T-helper 1 cell treated with Interleukin-12 subunit alpha and Interleukin-12 subunit beta and Interleukin-4 antibody, amounts not matched to agents 30 ng/mL and 1 ng/mL, for 36 hours (primary cell): ENCODE measurements around the gene RIC8A. TPM values are rescaled to one million over a fixed set of nuclear protein-coding genes. Genes with fewer than 3 reads are reported as not detected.
"Not testable (repeated sequence)": the region's sequence is repeated elsewhere in the genome, so short reads cannot be mapped to it uniquely, and the experiment has no call there.

Source experiments
- intact Hi-C: fragments of 100-400 bp; cut with micrococcal nuclease; formaldehyde crosslinking; loops from one replicate; pipeline ENCODE4 v1.15.1; 2024
- total RNA-seq: library from RNA; stranded (reverse); gene quantifications from 2 replicates; pipeline ENCODE4 v1.2.3, GENCODE V29; 2022

RIC8A gene
- 114 and 127 TPM in 2 replicates for total RNA-seq

DNA sequence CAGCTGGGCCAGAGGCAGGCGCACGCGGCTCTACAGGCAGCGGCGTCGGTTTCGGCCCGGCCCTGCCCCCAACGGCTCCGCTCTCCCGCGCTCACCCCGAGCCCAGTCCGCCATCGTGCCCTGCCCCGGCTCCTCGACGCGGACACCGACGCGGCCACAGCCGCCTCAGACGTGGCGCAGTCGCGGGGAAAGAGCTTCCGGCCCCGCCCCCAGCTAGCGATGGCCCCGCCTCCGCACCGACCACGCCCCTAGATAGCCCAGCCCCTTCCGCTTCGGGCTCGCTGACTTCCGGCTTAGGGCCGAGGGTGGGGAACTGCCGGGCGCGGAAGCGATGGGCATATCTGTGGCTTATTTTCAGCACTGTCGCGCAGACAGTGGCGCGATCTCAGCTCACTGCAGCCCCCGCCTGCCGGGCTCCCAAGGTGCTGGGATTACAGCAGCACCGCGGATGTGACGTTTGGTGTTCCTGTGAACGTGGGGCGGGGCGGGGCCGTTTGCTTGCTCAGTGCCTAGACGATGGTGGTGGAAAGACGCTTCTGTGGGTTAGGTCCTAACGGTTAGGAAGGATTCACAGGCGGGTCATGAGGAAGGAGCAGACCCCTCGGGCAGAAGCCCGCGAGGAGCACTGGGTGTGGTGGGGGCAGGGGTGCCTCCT lies at the start of gene RIC8A, which contains the start of gene BET1L:
RIC8A (plus strand) TSS at position 501 of the 655 bp plus-strand sequence. CDS start 1,147 bp downstream, outside the sequence.
BET1L (minus strand) TSS at position 192 of the 655 bp plus-strand sequence; CDS start at position 114, 78 bp downstream.
- intact Hi-C loops: loop anchor here (1.0 to 5.0 kb wide), 13 partner anchors 29 to 1645 kb away; partner anchors contain the start of genes LSP1, PGGHG, PSMD13 and PTDSS2

DNA sequence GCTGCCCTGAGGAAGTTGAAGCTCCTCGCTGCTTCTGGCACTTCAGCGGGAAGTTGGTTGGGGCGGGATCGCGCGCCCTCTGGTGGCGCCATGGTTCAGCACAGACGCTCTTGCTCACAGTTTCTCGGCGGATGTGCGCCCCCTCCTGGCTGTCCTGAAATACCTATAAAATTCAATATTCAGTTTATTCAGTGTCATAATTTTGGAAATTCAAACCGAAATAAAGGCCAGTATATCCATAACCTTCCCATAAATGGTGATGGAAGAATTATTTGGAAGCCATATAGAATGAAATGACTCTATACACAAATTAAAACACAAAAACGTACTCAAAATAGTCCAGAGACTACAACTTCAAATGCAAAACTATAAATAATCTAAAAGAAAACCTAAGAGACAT lies 27.3 kb upstream of the RIC8A start:
- intact Hi-C loops: not testable (repeated sequence)

DNA sequence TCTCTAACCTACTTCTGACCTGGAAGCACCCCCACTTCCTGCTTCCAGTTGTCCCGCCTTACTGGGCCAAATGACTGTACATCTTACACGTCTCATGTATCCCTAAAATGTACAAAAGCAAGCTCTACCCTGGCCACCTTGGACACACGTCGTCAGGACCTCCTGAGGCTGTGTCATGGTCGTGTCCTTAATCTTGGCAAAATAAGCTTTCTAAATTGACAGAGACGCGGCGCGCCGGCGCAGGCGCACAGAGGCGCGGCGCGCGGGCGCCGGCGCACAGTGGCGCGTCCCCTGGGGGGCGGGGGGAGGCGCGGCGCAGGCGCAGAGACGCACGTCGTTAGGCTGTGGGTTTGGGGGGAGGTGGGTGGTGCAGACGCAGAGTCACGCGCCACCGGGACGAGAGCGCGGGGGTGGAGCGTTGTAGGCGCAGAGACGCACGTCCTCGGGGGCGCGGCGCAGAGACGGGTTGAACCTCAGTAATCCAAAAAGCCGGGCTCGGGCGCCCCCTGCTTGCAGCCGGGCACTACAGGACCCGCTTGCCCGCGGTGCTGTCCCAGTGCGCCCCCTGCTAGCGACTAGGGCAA lies 18.2 kb upstream of the RIC8A start:
- intact Hi-C loops: not testable (repeated sequence)

DNA sequence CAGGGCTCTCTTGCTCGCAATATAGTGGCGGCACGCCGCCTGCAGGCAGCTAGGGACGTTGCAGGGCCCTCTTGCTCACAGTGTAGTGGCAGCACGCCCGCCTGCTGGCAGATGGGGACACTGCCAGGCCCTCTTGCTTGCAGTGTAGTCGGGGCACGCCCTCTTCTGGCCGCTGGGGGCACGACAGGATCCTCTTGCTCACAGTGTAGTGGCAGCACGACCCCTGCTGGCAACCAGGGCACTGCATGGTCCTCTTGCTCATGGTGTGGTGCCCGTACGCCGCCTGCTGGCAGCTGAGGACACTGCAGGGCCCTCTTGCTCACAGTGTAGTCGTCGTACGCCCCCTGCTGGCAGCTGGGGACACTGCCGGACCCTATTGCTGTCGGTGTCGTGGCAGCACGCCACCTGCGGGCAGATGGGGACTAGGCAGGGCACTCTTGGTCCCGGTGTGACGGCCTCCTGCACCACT lies 17.6 kb upstream of the RIC8A start:
- intact Hi-C loops: not testable (repeated sequence)

DNA sequence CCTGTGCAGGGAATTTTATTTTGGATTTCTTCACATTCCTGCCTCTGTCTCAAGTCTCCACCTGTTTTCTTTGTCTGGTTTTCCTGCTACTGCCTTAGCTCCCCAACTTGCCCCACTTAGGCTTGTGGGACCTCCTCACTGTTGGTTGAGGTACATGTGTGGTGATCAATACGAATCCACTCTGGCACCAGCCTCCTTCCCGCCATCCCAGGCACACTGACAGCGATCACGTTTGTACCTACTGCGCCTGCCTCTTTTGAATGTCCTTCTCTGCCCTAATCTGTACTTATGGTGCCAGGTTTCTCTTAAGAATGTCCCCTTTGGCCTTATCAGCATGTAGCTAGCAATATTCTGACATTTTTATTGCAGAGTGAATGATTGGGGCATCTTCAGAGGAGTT lies 17.0 kb upstream of the RIC8A start:
- intact Hi-C loops: not testable (repeated sequence)

DNA sequence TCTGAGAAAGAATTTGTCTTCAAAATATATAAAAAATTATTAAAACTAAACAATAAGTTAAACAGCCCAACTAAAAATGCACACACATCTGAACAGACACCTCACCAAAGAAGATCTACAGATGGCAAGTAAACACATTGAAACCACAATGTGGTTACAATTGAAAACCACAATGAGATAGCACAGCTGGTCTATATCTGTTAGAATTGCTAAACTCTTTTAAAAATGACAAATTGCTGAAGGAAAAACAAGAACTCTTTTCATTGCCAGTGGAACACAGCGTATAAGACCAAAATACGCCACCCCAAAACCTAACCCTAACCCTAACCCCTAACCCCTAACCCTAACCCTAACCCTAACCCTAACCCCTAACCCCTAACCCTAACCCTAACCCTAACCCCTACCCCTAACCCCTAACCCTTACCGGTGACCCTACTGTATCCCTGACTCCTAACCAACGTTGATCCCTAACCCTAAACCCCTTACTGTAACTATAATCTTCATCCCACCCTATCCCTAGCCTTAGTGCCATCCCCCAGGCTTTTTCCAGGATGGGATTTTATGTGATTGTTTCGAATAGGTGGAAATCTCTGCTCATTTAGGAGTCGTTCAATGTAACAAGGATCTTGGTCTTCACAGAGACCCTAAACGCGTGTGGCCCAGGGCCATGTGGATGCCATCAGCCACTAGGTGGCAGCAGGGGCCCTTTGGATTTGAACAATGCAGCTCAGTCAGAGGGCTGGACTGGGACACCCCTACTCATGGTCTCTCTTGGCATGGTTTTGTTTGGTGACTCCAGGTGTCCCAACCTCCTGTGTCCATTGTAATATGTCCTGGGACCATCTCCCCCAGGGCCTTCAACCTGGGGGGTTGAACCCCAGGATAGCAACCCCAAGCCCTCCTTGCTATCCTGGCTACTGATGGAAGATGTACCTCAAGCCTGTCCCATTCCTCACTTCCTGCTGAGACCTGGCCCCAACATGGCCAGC lies 15.7 kb upstream of the RIC8A start:
- intact Hi-C loops: not testable (repeated sequence)

DNA sequence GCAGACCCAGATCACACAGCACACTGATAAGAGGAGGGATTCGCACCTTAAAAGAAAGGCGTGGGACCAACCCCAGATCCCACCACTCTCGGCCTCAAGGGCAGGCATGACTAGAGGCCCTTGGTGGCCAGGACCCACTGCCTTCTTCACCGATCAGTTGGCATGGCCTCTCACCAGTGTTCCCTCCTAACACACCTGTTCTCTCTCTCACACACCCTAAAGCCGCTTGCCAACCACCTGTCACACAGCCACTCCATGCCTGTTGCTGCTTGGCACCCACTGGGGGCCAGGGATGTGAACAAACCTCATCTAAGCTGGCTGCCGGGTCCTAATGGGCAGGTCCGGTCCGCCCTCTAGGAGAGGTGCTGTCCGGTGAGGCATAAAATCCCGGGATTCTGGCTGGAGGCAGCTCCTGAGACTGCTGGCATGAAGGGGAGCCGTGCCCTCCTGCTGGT lies 14.8 kb upstream of the RIC8A start, which contains the start of gene SCGB1C1:
SCGB1C1 (plus strand) TSS at position 405 of the 455 bp plus-strand sequence; CDS start at position 427, 22 bp downstream.
- intact Hi-C loops: not testable (repeated sequence)

DNA sequence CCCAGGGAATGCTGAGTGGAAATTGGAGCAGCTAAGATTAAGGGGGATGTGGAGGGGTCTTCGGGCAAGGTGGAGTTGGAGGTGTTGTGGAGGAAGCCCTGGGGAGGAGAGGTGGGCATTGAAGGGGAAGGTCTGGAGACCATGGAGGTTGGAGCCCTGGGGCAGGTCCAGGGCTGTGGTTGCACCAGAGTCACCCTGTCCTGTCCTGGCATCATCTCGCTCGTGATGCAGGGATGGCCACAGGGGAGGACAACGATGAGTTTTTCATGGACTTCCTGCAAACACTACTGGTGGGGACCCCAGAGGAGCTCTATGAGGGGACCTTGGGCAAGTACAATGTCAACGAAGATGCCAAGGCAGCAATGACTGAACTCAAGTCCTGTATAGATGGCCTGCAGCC lies 14.0 kb upstream of the RIC8A start:
- intact Hi-C loops: not testable (repeated sequence)

DNA sequence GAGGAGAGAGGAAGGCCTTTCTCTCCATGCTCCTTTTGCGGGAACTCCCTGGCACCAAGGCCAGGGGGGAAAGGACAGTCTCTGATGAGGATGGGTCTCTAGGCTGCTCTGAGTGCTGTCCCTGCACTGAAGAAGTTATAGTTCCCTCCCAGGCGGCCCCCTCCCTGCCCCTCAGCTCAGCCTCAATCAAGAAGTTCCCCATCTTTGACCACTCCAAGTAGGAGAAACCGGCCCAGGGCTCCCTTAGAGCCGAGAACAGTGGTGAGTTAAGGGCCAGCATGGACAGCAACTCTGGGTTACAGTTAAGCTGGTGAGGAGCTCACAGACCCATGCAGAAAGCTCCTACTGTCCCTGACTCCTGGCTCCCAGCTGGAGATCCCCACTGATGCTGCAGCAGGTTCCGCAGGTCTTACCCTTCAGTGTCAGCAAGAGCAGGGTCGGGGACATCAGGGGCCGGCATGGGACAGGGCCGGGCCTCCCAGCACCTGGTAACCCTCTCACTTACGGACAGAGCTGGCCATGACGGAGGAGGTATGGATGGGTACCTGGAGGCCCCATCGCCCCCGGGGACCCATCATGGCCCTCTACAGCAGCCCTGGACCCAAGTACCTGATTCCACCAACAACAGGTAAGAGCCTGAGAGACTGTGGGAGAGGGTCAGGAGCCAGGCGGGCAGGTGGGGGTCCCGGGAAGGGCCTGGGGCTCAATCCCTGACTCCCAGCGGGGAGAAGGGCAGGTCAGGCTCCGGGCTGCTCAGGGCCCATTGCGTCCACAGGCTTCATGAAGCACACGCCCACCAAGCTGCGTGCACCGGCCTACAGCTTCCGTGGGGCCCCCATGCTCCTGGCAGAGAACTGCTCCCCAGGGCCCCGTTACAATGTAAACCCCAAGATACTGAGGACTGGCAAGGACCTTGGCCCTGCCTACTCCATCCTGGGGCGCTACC lies 10.4 kb upstream of the RIC8A start:
- intact Hi-C loops: no loop called here

DNA sequence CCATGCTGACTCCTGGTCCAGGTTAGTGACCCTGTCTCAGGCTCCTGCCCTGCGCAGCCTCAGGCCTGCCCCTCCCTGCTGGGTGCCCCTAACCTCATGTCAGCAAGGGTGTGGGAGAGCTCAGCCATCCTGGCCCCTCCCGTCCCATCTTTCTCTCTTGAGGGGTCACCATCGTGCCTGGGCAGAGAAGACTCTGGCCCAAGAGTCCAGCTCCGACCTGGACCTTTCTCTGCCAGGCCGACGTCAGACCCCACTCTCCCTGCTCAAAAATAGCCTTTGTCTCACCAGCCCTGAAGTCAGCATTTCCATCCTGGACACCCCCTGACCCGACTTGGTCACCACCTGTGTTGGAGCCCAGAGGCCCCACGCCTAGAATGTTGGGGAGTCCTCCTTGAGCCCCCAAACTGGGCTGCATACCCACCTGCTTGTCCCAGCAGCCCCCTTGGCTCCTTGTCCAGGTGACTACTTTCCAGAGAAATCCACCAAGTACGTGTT lies 9.7 kb upstream of the RIC8A start:
- intact Hi-C loops: no loop called here

DNA sequence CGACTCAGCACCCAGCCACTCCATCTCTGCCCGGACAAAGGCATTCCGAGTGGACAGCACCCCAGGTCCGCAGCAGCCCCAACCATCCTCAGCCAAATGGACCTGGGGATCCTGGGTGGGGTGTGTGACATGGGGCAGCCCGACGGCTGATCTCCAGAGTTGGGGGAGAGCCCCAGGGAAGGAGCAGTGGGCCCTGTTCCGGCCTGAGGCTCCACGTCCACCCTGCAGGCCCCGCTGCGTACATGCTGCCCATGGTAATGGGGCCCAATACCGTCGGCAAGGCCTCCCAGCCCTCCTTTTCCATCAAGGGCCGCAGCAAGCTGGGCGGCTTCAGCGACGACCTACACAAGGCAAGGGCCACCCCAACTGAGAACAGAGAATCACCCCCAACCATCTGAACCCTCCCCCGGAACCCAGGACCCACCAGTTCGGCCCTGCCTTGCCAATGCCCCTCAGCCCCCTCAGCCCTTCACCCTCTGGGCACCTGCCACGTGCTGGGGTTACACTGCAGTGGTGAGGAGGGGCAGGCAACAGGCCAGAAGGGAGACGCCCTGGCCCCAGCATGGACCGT lies 9.2 kb upstream of the RIC8A start:
- intact Hi-C loops: no loop called here

DNA sequence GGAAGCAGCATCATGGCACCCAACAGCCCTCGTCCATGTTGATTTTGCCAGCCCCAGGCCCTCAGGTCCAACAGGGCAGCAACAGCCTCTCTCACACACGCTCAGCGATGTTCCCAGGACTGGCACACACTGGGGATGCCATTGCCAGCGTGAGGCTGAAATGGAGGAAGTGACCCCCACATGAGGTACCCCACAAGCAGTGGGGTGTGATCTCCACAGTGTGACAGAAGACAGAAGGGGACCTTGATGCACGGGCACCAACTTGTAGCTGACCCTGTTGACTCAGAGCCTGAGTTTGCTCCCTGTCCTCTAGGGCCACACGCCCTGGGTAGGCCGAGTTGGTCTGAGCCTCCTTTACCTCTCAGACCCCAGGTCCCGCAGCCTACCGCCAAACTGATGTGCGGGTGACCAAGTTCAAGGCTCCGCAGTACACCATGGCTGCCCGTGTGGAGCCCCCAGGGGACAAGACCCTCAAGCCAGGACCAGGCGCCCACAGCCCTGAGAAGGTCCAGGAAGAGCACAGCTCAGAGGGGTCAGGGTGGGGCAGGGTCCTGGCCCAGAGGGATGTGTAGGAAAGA lies 8.4 kb upstream of the RIC8A start:
- intact Hi-C loops: no loop called here

DNA sequence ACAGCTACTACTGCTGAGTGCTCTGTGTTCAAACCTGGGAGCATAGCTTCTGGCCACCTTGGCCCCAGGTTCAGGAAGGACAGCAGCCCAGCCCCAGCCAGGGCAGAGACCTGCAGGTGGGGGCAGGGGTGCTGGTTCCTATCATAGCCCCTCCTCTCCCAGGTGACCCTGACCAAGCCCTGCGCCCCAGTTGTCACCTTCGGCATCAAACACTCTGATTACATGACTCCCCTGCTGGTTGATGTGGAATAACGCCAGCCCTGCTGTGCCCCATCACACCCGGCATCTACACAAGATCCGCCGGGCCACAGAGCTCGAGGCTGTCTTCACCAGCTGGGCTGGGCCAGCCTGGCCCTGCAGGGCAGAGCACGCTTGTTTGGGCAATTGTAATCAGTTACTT lies 7.7 kb upstream of the RIC8A start:
- intact Hi-C loops: no loop called here

DNA sequence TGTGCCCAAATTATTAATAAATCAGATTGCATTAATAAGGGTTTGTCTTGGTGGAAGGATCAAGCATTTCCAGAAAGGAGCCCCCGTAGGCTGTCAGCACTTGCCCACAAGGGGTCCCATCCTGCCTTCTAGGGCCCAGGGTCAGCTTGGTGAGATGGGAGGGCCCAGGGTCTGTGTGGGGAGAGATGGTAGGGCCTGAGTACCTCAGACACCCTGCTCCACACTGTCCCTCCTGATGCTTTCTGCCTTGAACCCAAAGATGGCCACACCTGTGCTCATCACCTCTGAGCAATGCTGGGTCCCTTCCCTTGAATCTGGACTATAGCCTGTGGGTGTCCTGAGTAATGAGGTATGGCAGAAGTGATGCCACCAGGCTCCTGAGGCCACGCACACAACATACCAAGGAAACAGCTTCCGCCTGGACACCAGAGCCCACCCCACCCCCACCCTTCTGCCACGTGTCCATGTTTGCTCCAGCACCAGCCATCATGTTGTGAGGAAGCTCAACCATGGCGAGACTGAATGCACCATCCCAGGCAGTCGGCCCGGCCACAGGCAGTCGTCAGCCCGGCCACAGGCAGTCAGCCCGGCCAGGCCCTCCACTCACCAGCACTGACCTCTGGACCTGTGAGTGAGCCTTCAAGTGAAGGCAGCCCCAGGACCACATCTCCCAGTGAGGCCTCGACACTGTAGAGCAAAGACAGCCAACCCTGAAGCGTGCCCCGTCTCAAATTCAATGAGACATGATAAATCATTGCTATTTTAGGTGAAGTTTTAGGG lies 7.1 kb upstream of the RIC8A start:
- intact Hi-C loops: no loop called here

DNA sequence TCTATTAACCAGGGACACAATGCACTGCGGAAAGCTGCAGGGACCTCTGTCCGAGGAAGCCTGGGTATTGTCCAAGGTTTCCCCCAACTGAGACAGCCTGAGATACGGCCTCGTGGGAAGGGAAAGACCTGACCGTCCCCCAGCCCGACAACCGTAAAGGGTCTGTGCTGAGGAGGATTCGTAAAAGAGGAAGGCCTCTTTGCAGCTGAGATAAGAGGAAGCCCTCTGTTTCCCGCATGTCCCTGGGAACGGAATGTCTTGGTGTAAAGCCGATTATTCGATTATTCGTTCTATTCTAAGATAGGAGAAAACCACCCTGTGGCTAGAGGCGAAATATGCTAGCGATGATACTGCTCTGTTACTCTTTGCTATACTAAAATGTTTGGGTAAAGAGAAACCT lies 5.5 kb upstream of the RIC8A start:
- intact Hi-C loops: no loop called here

DNA sequence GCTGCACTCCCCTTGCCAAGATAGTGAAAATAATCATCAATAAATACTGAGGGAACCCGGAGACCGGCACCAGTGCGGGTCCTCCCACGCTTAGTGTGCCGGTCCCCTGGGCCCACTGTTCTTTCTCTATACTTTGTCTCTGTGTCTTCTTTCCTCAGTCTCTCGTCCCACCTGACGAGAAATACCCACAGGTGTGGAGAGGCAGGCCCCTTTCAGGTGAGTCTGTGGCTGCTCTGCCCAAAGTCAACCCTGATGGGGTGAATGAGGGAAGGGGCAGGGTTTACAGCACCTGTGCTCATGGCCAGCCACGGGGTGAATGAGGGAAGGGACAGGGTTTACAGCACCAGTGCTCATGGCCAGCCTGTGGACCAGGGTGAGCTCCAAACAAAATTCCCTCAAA lies 5.0 kb upstream of the RIC8A start:
- intact Hi-C loops: no loop called here

DNA sequence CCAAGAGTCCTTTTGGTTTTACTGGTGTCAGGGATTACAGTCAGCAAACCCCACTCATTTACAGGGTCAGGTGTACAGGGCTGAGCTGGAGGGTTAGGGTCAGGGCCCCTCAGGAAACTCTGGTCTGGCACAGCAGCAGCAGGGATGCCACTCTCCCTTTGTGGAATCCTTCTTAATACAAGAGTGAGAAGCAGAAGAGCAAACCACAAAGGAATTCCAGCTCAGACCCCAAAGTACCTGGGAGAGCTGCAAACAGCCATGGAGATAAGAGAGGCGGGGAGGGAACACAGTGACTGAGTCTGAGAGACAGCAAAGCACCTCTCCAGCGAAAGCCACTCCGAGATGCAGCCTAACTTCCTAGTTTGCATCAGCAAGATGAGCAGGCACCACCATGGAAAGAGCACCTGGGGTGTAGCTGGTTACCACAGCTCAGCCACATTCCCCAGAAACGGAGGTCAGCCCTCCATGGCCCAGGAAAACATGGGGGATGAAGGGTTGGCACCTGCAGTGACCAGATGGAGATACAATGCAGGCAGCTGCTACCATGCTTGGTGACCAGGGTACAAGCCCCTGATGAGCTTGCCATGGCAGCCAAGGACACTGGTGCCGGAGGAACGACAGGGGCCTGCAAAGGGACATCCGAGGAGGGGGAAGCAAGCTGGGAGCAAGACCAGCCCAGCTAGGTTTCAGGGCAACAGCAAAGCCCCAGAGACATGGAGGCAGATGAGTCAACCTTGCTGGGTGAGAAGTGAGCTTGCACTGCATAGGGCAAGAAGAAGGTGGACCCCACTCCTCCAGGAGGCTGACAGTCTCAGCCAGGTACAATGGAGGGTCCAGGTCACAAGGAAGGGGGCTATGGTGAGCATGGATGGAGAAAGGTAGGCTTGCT lies 4.2 kb upstream of the RIC8A start:
- intact Hi-C loops: no loop called here
